ENCODE results near the gene RAB7B. TPM values are rescaled to one million over a fixed set of nuclear protein-coding genes. Genes with fewer than 3 reads are reported as not detected.

RAB7B gene
- total RNA-seq, 1 experiment from 2014 or later, result 3.6 TPM

- intact Hi-C loops (cut with micrococcal nuclease), result no loop called here
- Mint-ChIP-seq H3K9me3 (ENCODE audit: unreplicated experiment) (no peaks in the 10 kb centered on the region), H3K4me3 (ENCODE audit: unreplicated experiment) (no peak overlapping the region), H3K4me1 (ENCODE audit: insufficient read depth, unreplicated experiment) (peaks cover 29% of the 10 kb centered on the region), H3K27me3 (ENCODE audit: insufficient read depth, unreplicated experiment) (peaks cover 88% of the 10 kb centered on the region), H3K36me3 (ENCODE audit: insufficient read depth, unreplicated experiment) (no peaks in the 10 kb centered on the region), H3K27ac (ENCODE audit: low read depth, unreplicated experiment) (no peak overlapping the region)
- no peak for TF ChIP-seq CTCF (IDR thresholded peaks at IDR 0.05; ENCODE audit: unreplicated experiment)
- DNase-seq (ENCODE audit: unreplicated experiment), result peak; percentile 65
- CTCF ChIA-PET, result interaction anchor here (0.6 to 7.3 kb wide), 5 partner anchors 20 to 604 kb away, joined by 3 to 56 read pairs (median 5); no protein-coding TSS in a partner anchor
- POLR2A ChIA-PET, result interaction anchor here (1.0 to 2.2 kb wide), 2 partner anchors 11 to 32 kb away, joined by 3 to 6 read pairs; no protein-coding TSS in a partner anchor
- no TSS peak for BruUV-seq (replicated peaks)
These were observed 63.4 kb downstream of the RAB7B start for GRCh38 chr1:205939690-205940330.

GRCh38 chr1:205938682-205939081, 64.5 kb downstream of the RAB7B start:
- Mint-ChIP-seq H3K36me3 (ENCODE audit: insufficient read depth, unreplicated experiment) (no peaks in the 10 kb centered on the region), H3K9me3 (ENCODE audit: unreplicated experiment) (no peaks in the 10 kb centered on the region), H3K4me3 (ENCODE audit: unreplicated experiment) (no peak overlapping the region), H3K27ac (ENCODE audit: low read depth, unreplicated experiment) (no peak overlapping the region), H3K4me1 (ENCODE audit: insufficient read depth, unreplicated experiment) (peaks cover 35% of the 10 kb centered on the region), H3K27me3 (ENCODE audit: insufficient read depth, unreplicated experiment) (peaks cover 77% of the 10 kb centered on the region)
- ChIA-PET POLR2A (interaction anchor here (0.6 to 1.0 kb wide), 2 partner anchors 33 to 76 kb away, joined by 3 read pairs; no protein-coding TSS in a partner anchor), CTCF (interaction anchor here (0.5 to 7.3 kb wide), 5 partner anchors 11 to 93 kb away, joined by 3 to 56 read pairs (median 3); no protein-coding TSS in a partner anchor)
- no peak for TF ChIP-seq CTCF (IDR thresholded peaks at IDR 0.05; ENCODE audit: unreplicated experiment)
- intact Hi-C loops (cut with micrococcal nuclease), result no loop called here
- DNase-seq (ENCODE audit: unreplicated experiment), result no peak
- BruUV-seq (replicated peaks), result no TSS peak

GRCh38 chr1:205936846-205937586, 66.2 kb downstream of the RAB7B start:
- ChIA-PET CTCF (interaction anchor here (0.6 to 5.4 kb wide), 3 partner anchors 40 to 558 kb away, joined by 3 to 38 read pairs (median 5); no protein-coding TSS in a partner anchor), POLR2A (interaction anchor here (1.1 to 1.3 kb wide), 2 partner anchors 14 to 18 kb away, joined by 4 to 11 read pairs; no protein-coding TSS in a partner anchor)
- intact Hi-C loops (cut with micrococcal nuclease), result loop anchor here (1.0 kb wide), 1 partner anchor 9 kb away; no protein-coding TSS in a partner anchor
- Mint-ChIP-seq H3K36me3 (ENCODE audit: insufficient read depth, unreplicated experiment) (no peaks in the 10 kb centered on the region), H3K27ac (ENCODE audit: low read depth, unreplicated experiment) (peak overlapping the region; percentile 33), H3K4me3 (ENCODE audit: unreplicated experiment) (peak overlapping the region; percentile 2), H3K27me3 (ENCODE audit: insufficient read depth, unreplicated experiment) (peaks cover 60% of the 10 kb centered on the region), H3K9me3 (ENCODE audit: unreplicated experiment) (no peaks in the 10 kb centered on the region), H3K4me1 (ENCODE audit: insufficient read depth, unreplicated experiment) (peaks cover 49% of the 10 kb centered on the region)
- peak; percentile 72 for DNase-seq (ENCODE audit: unreplicated experiment)
- TF ChIP-seq CTCF (IDR thresholded peaks at IDR 0.05; ENCODE audit: unreplicated experiment), result no peak
- no TSS peak for BruUV-seq (replicated peaks)

- H3K4me1 Mint-ChIP-seq (ENCODE audit: insufficient read depth, unreplicated experiment), result peaks cover 49% of the 10 kb centered on the region
- no peaks in the 10 kb centered on the region for H3K9me3 Mint-ChIP-seq (ENCODE audit: unreplicated experiment)
- no peaks in the 10 kb centered on the region for H3K36me3 Mint-ChIP-seq (ENCODE audit: insufficient read depth, unreplicated experiment)
- BruUV-seq (replicated peaks), result no TSS peak
- H3K27me3 Mint-ChIP-seq (ENCODE audit: insufficient read depth, unreplicated experiment), result peaks cover 56% of the 10 kb centered on the region
- H3K4me3 Mint-ChIP-seq (ENCODE audit: unreplicated experiment), result peak overlapping the region; percentile 2
- intact Hi-C loops (cut with micrococcal nuclease), result no loop called here
- peak overlapping the region; percentile 33 for H3K27ac Mint-ChIP-seq (ENCODE audit: low read depth, unreplicated experiment)
- peak; percentile 95 for DNase-seq (ENCODE audit: unreplicated experiment)
- no peak for TF ChIP-seq CTCF (IDR thresholded peaks at IDR 0.05; ENCODE audit: unreplicated experiment)
- POLR2A ChIA-PET, result interaction anchor here (1.1 to 1.3 kb wide), 2 partner anchors 14 to 18 kb away, joined by 4 to 11 read pairs; no protein-coding TSS in a partner anchor
- CTCF ChIA-PET, result interaction anchor here (0.6 to 5.4 kb wide), 3 partner anchors 41 to 559 kb away, joined by 3 to 38 read pairs (median 5); no protein-coding TSS in a partner anchor
These were observed 66.9 kb downstream of the RAB7B start for GRCh38 chr1:205936311-205936710.
